Fibroblast of peridontal ligament (primary cell): ENCODE results near the gene EIF3M.

Experiments
- DNase-seq: peaks from one replicate; pipeline ENCODE4 v3.0.0-alpha.2; 2010; ENCODE audit errors: extremely low read depth

The EIF3M gene

GRCh38 chr11:32583459-32584271 is at the start of gene EIF3M:
EIF3M (plus strand) TSS chr11:32583831; CDS start chr11:32583888, 57 bp downstream.
- peak; percentile 93 for DNase-seq

GRCh38 chr11:32538804-32539203 is 44.8 kb upstream of the EIF3M start:
- DNase-seq, result no peak

- no peak for DNase-seq
These were observed 33.9 kb upstream of the EIF3M start for GRCh38 chr11:32549611-32550187.

GRCh38 chr11:32550207-32550606 is 33.4 kb upstream of the EIF3M start:
- no peak for DNase-seq

GRCh38 chr11:32555091-32555490 is 28.5 kb upstream of the EIF3M start:
- no peak for DNase-seq

GRCh38 chr11:32555895-32556294 is 27.7 kb upstream of the EIF3M start:
- DNase-seq, result no peak

- DNase-seq, result no peak
These were observed 21.8 kb upstream of the EIF3M start for GRCh38 chr11:32561835-32562234.

GRCh38 chr11:32562839-32563599 is 20.6 kb upstream of the EIF3M start:
- peak; percentile 8 for DNase-seq

- DNase-seq, result no peak
These were observed 20.1 kb upstream of the EIF3M start for GRCh38 chr11:32563600-32563959.

- DNase-seq, result no peak
These were observed 17.1 kb upstream of the EIF3M start for GRCh38 chr11:32566517-32566916.

GRCh38 chr11:32567154-32567553 is 16.5 kb upstream of the EIF3M start:
- DNase-seq, result no peak

GRCh38 chr11:32569313-32569881 is 14.2 kb upstream of the EIF3M start:
- no peak for DNase-seq

GRCh38 chr11:32571039-32571438 is 12.6 kb upstream of the EIF3M start:
- no peak for DNase-seq

- no peak for DNase-seq
These were observed 10.4 kb upstream of the EIF3M start for GRCh38 chr11:32573228-32573627.

- no peak for DNase-seq
These were observed 9.2 kb upstream of the EIF3M start for GRCh38 chr11:32574421-32574820.

GRCh38 chr11:32575070-32575469 is 8.6 kb upstream of the EIF3M start:
- no peak for DNase-seq

GRCh38 chr11:32576456-32576855 is 7.2 kb upstream of the EIF3M start:
- DNase-seq, result no peak

- no peak for DNase-seq
These were observed 2.7 kb upstream of the EIF3M start for GRCh38 chr11:32580967-32581366.

- no peak for DNase-seq
These were observed 2.1 kb upstream of the EIF3M start for GRCh38 chr11:32581556-32581955.

- DNase-seq, result peak; percentile 13
These were observed 1.3 kb downstream of the EIF3M start for GRCh38 chr11:32584921-32585320.

- peak; percentile 16 for DNase-seq
These were observed 3.1 kb downstream of the EIF3M start for GRCh38 chr11:32586576-32587190.

- DNase-seq, result no peak
These were observed 10.6 kb downstream of the EIF3M start for GRCh38 chr11:32594272-32594671.
